Adrenal gland (tissue), 12 donors: ENCODE results near the gene GNAI3. TPM values are rescaled to one million over a fixed set of nuclear protein-coding genes. Genes with fewer than 3 reads are reported as not detected.
"Not testable (repeated sequence)": the region's sequence is repeated elsewhere in the genome, so short reads cannot be mapped to it uniquely, and the experiment has no call there.

Experiments used
- DNase-seq, 7 donors: peaks; one replicate each; pipeline ENCODE4 v3.0.0-alpha.2; 2019 to 2020
- H3K27ac ChIP-seq, 5 donors: fragments of 200-600 bp; sonication (generic) in 4 of 5; 1 replicate in 3 of 5; 2 replicates in 2 of 5; pipeline versions ENCODE4 v1.5.1 to v1.8.0; 2016 to 2020; ENCODE audit warnings: mild to moderate bottlenecking in 1 of 5
- H3K27me3 ChIP-seq: fragments of 200-600 bp; 2 replicates; pipeline ENCODE4 v1.8.0; 2021
- H3K36me3 ChIP-seq, 2 donors: fragments of 200-600 bp; replicated peaks in 1 of 2; 1 replicate in 1 of 2; 2 replicates in 1 of 2; pipeline versions ENCODE4 v1.5.1 to v1.8.0; 2018 to 2022
- H3K4me1 ChIP-seq, 2 donors: fragments of 200-600 bp; replicated peaks in 1 of 2; 1 replicate in 1 of 2; 2 replicates in 1 of 2; pipeline versions ENCODE4 v1.5.1 to v1.8.0; 2018 to 2021
- H3K4me3 ChIP-seq, 4 donors: fragments of 200-600 bp; sonication (generic) in 3 of 4; one replicate each; pipeline ENCODE4 v1.5.1; 2016 to 2018
- H3K9me3 ChIP-seq, 3 donors: fragments of 200-600 bp; sonication (generic) in 1 of 3; replicated peaks in 1 of 3; 1 replicate in 2 of 3; 2 replicates in 1 of 3; pipeline versions ENCODE4 v1.5.1 to v1.8.0; 2016 to 2021
- POLR2A ChIP-seq, 2 donors: fragments of 450-650 bp; IDR thresholded peaks; one replicate each; pipeline ENCODE4 v1.6.1; 2017; ENCODE audit warnings: antibody characterized with exemption in 2 of 2, mild to moderate bottlenecking in 2 of 2, moderate library complexity in 1 of 2
- WGBS, 4 donors: extraction: QIAGEN DNeasy Blood & Tissue Kit in 2 of 4; methylation state at CpG; one replicate each; pipeline versions ENCODE4 v1.1.5 to v1.1.7; 2013 to 2017; 5-methylcytosine and 5-hydroxymethylcytosine counted together
- intact Hi-C, 2 donors: fragments of 100-400 bp; cut with DNase I; formaldehyde crosslinking; loops; one replicate each; pipeline versions ENCODE4 v1.14.1 to v1.15.0; 2022 to 2023
- polyA plus RNA-seq, 3 donors: library from polyadenylated mRNA; stranded (reverse); fragments of 200-250 nt in 2 of 3; fragments of 350-450 nt in 1 of 3; fragmentation: Illumina TruSeq in 1 of 3; extraction: RNeasy Lipid Tissue Mini Kit (QIAGEN cat#74804) in 1 of 3; gene quantifications; one replicate each; pipeline ENCODE4 v1.2.3, GENCODE V29; 2013 to 2014
- total RNA-seq, 9 donors: library from RNA; depleted of rRNA in 4 of 9; stranded (reverse); fragments of >200 nt in 4 of 9; fragments of 120-200 nt in 1 of 9; fragmentation: NEBNext Ultra II Directional in 1 of 9; extraction: Animal tissue kit (Norgen Biotek cat#: 25700) in 1 of 9; gene quantifications; one replicate each; pipeline versions ENCODE4 v1.1.0 to v1.2.4, GENCODE V29; 2013 to 2023
- TF ChIP-seq, protein P1 (sequence below), 6 experiments: fragments of 450-650 bp in 4 of 6; fragments of 200-600 bp in 2 of 6; sonication (generic) in 1 of 6; IDR thresholded peaks; 1 replicate in 5 of 6; 2 replicates in 1 of 6; pipeline versions ENCODE4 v1.5.1 to v1.8.0; 2016 to 2021; ENCODE audit warnings: antibody characterized with exemption in 6 of 6, mild to moderate bottlenecking in 2 of 6, moderate library complexity in 1 of 6
- donor health status: healthy with polysubstance abuse.
- donor health status: Bipolar disorder and iron deficiency.
- donor health status: DM: yes; HTN: yes; CAD: no.
- donor health status: DM: no; HTN: no; CAD: no.
- donor health status: DM: no; HTN: no; CAD: no.
- donor health status: DM: yes; HTN: yes; CAD: no.

GNAI3 gene
- total and polyA plus RNA-seq, 12 donors, result 1.6 to 12.0 (median 5.6) TPM

DNA sequence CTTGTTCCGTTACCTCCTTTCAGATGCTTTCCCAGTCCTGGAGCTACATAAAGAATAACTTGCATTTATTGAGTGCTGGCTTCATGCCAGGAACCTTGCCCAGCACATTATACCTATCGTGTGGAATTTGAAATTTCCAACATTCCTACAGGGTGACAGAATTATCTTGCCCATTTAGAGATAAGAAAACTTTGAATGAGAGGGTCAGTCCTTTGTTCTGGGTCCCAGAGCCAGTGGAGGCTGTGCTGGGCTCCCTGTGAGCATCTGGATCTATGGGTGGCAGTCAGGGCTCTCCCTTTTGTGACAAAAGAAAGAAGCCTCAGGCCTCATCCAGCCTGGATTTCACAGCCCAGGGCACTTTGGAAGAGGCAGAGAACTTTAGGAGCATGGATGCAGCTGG, 110.7 kb downstream of the GNAI3 start:
- Histone ChIP-seq H3K4me1 (peaks cover 7 to 11% of the 10 kb centered on the region in 2 donors), H3K36me3 (peaks cover 0 to 23% of the 10 kb centered on the region in 2 donors), H3K27me3 (no peaks in the 10 kb centered on the region), H3K27ac (peak overlapping the region in 1 of 5 donors; percentile 13), H3K9me3 (no peaks in the 10 kb centered on the region), H3K4me3 (no peak overlapping the region)
- intact Hi-C loops, result loop anchor here in 1 of 2 donors (10.0 kb wide), 1 partner anchor 326 kb away; the partner anchor contains the start of gene AHCYL1
- WGBS, 4 donors, result 59 to 68% (median 61%) methylated on average over 2 of the region's 2 CpGs
- no peak for DNase-seq
- no peak for TF ChIP-seq POLR2A (IDR thresholded peaks at IDR 0.05)
- TF ChIP-seq, protein P1, sequence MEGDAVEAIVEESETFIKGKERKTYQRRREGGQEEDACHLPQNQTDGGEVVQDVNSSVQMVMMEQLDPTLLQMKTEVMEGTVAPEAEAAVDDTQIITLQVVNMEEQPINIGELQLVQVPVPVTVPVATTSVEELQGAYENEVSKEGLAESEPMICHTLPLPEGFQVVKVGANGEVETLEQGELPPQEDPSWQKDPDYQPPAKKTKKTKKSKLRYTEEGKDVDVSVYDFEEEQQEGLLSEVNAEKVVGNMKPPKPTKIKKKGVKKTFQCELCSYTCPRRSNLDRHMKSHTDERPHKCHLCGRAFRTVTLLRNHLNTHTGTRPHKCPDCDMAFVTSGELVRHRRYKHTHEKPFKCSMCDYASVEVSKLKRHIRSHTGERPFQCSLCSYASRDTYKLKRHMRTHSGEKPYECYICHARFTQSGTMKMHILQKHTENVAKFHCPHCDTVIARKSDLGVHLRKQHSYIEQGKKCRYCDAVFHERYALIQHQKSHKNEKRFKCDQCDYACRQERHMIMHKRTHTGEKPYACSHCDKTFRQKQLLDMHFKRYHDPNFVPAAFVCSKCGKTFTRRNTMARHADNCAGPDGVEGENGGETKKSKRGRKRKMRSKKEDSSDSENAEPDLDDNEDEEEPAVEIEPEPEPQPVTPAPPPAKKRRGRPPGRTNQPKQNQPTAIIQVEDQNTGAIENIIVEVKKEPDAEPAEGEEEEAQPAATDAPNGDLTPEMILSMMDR (IDR thresholded peaks at IDR 0.05), result no peak

DNA sequence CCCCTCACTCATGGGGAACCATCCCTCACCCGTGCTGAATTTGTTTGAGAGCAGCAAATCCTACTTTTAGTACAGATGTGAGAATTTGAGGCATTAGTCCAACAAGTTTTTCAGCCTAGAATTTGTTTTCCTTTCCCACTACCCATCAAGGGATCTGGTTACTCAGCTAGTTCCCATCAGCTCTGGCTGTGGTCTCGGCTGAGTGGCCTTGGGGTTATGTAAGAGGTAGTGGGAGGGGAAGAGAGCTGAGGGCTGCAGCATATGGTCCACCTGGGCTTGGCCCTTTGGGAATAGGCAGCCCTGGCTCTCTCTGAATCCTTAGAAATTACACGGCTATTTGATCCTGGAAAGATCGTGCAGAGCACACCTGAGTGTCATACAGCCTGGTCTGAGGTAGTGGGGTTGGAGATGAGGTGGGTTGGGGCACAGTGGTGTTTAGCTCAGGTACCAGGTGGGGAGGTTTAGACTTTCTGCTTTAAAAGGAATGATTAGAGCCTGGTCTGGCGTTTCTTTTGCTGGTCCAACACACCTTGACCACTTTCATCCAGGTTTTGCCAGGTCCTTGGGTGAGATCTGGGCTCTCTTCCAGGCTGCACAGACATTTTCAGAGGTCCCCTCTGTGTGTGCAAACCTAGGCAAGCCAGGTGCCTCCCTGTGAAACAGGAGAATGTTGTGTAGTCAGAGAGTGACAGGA, 111.7 kb downstream of the GNAI3 start:
- TF ChIP-seq POLR2A (IDR thresholded peaks at IDR 0.05), result no peak
- TF ChIP-seq, protein P1 (IDR thresholded peaks at IDR 0.05), result no peak
- DNase-seq, result peak in 6 of 7 donors; percentile 40 to 68 (median 56)
- Histone ChIP-seq H3K4me3 (no peak overlapping the region), H3K27ac (peak overlapping the region in 2 of 5 donors; percentile 13 to 32), H3K27me3 (no peaks in the 10 kb centered on the region), H3K9me3 (no peaks in the 10 kb centered on the region), H3K4me1 (peaks cover 5 to 8% of the 10 kb centered on the region in 2 donors), H3K36me3 (peaks cover 0 to 23% of the 10 kb centered on the region in 2 donors)
- WGBS, 4 donors, result 62 to 70% (median 66%) methylated on average over 5 of the region's 5 CpGs
- intact Hi-C loops, result loop anchor here in 1 of 2 donors (10.0 kb wide), 1 partner anchor 325 kb away; the partner anchor contains the start of gene AHCYL1

DNA sequence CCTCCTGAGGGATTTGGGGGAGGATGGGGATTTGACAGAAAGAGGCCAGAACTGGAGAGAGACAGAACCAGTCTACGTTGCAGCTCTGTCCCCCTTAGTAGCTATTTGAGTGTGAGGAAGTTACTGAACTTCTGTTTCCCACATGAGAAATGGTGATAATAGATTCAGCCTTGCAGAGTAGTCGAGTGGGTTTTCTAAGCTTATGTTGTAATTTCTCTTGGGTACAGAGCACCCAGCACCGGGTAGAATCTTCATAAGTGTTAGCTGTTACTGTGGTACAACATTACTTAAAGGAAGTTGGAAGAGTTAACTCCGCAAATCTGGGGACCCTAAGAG, 112.2 kb downstream of the GNAI3 start:
- H3K4me1 ChIP-seq, H3K4me3 ChIP-seq, DNase-seq, intact Hi-C loops, H3K27me3 ChIP-seq, H3K9me3 ChIP-seq: not testable (repeated sequence)
- Histone ChIP-seq H3K27ac (peak overlapping the region in 2 of 5 donors; percentile 13 to 32), H3K36me3 (peaks cover 0 to 23% of the 10 kb centered on the region in 2 donors)
- WGBS, 4 donors, result 67 to 88% (median 74%) methylated on average over 3 to 4 of the region's 4 CpGs

DNA sequence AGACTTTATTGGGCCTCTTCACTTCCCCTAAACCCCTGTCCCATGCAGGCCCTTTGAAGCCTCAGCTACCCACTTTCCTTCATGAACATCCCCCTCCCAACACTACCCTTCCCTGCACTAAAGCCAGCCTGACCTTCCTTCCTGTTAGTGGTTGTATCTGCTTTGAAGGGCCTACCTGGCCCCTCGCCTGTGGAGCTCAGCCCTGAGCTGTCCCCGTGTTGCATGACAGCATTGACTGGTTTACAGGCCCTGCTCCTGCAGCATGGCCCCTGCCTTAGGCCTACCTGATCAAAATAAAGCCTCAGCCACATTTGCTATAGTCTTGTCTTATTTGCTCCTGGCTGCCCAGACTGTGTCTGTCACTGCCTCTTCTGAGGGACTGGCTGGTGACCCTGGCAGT, 113.0 kb downstream of the GNAI3 start:
- Histone ChIP-seq H3K4me1 (peaks cover 0 to 3% of the 10 kb centered on the region in 2 donors), H3K9me3 (no peaks in the 10 kb centered on the region), H3K27ac (no peak overlapping the region), H3K27me3 (no peaks in the 10 kb centered on the region), H3K36me3 (peaks cover 0 to 23% of the 10 kb centered on the region in 2 donors), H3K4me3 (no peak overlapping the region)
- no peak for DNase-seq
- TF ChIP-seq, protein P1 (IDR thresholded peaks at IDR 0.05), result no peak
- TF ChIP-seq POLR2A (IDR thresholded peaks at IDR 0.05), result no peak
- 83 to 96% (median 91%) methylated on average over 2 of the region's 2 CpGs for WGBS, 4 donors
- intact Hi-C loops, result no loop called here

DNA sequence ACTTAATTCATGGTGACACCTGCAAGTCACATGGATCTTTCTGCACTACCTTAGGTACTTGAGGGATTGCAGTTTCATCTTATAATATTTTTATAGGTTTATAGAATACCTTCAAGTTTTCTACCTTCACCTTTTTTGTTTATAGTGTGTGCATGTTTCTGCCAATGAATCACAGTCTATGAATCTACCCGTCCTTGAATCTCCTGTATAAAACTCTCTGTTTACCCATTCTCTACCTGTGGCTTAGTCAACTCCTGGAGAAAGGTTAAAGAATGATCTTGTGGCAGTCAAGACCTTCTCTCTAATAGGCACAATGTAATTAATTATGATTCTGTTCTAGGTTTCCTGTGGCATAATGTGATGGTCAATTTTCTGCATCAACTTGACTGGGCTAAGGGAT, 116.3 kb downstream of the GNAI3 start:
- 64 to 86% (median 77%) methylated on average over 1 of the region's 1 CpG for WGBS, 4 donors
- no peak overlapping the region for H3K27ac ChIP-seq
- intact Hi-C loops, result no loop called here
- H3K27me3 ChIP-seq, result no peaks in the 10 kb centered on the region
- peaks cover 0 to 8% of the 10 kb centered on the region in 2 donors for H3K36me3 ChIP-seq
- DNase-seq, result no peak
- H3K4me3 ChIP-seq, result no peak overlapping the region
- no peaks in the 10 kb centered on the region for H3K9me3 ChIP-seq
- TF ChIP-seq, protein P1 (IDR thresholded peaks at IDR 0.05), result no peak
- TF ChIP-seq POLR2A (IDR thresholded peaks at IDR 0.05), result no peak
- peaks cover 0 to 8% of the 10 kb centered on the region in 2 donors for H3K4me1 ChIP-seq
